Dedifferentiated amniotic fluid mesenchymal stem cell (primary cell): ENCODE measurements around the gene SAXO2.
"Not testable (repeated sequence)": the region's sequence is repeated elsewhere in the genome, so short reads cannot be mapped to it uniquely, and the experiment has no call there.

ENCODE experiments used
- DNase-seq: peaks from one replicate; pipeline ENCODE4 v3.0.0-alpha.2; 2016; ENCODE audit errors: extremely low spot score

Gene SAXO2

DNA sequence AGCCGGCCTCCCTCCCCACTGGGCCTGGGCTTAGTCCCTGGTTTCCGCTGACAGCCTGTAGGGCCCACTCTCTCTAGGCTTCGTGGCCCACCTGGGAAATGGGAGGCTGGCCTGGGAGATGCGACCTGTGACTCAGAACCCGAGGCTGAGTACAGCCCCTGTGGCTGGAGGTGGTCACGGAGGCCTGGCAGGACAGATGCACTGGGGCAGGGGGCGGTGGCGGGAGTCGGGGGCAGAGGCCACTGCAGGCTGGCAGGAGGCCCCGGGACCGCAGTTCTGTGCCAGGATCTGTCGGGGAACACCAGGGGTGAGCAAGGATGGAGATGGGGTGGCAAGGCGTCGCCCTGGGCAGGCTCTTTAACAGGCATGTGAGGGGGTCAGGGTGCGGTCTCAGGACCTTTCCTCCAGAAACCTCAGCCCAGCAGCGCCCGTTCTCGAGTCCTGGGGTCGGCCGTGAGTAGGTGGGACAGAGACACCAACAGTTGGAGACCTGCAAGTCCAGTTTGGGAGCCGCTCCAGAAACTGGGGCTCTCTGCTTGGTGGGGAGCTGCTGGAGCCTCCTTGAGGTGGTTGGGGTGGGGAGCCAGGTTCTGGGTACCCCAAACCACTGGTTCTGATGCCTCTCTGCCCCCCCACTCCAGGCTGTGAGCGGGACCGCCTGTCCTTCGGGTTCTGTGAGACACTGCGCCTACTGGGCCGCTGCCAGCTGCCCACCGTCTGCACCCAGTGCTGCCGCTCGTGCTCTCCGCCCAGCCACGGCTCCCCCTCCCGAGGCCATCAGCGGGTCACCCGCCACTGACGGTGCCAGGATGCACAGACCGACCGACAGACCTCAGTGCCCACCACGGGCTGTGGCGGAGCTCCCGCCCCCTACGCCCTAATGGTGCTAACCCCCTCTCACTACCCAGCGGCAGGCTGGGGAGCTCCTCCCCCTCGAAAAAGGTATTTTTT is 71.3 kb downstream of the SAXO2 start:
- DNase-seq = not testable (repeated sequence)
